CD4-positive, alpha-beta memory T cell (primary cell): Measurements from ENCODE around the gene ABCA8. TPM values are rescaled to one million over a fixed set of nuclear protein-coding genes. Genes with fewer than 3 reads are reported as not detected.

Source experiments
- CTCF ChIA-PET: fragments of 350-600 bp; sonication (Branson Sonifier 250); formaldehyde crosslinking; loops from one replicate; lab custom pipeline; 2021; ENCODE audit warnings: inconsistent platforms; ENCODE audit not compliant: partially characterized antibody; lab: Charles Lee
- POLR2A ChIA-PET: fragments of 350-600 bp; sonication (Branson Sonifier 250); formaldehyde crosslinking; loops from one replicate; lab custom pipeline; 2021; ENCODE audit not compliant: partially characterized antibody; lab: Charles Lee
- DNase-seq, 5 donors: peaks; one replicate each; pipeline versions ENCODE4 v3.0.0 to v3.0.0-alpha.2; 2020 to 2022; ENCODE audit warnings: mixed read lengths in 1 of 5
- H3K27ac ChIP-seq: one replicate; pipeline ENCODE4 v1.7.0; 2013; ENCODE audit warnings: low read depth, low read length
- H3K27me3 ChIP-seq: 2 replicates; pipeline ENCODE4 v1.7.0; 2013; ENCODE audit warnings: mild to moderate bottlenecking, low read length, moderate library complexity; ENCODE audit not compliant: insufficient read depth
- H3K36me3 ChIP-seq: 2 replicates; pipeline ENCODE4 v1.7.0; 2013; ENCODE audit warnings: mild to moderate bottlenecking, low read length, moderate library complexity; ENCODE audit not compliant: insufficient read depth
- H3K4me1 ChIP-seq: 2 replicates; pipeline ENCODE4 v1.7.0; 2013; ENCODE audit warnings: mild to moderate bottlenecking, low read length, moderate library complexity; ENCODE audit not compliant: insufficient read depth
- H3K4me3 ChIP-seq, 2 donors: one replicate each; pipeline ENCODE4 v1.7.0; 2013; ENCODE audit warnings: low read length in 2 of 2, mild to moderate bottlenecking in 1 of 2
- H3K9me3 ChIP-seq, 2 donors: one replicate each; pipeline ENCODE4 v1.7.0; 2013; ENCODE audit warnings: low read length in 2 of 2, control low read depth in 1 of 2; ENCODE audit not compliant: control insufficient read depth in 1 of 2
- H3K27ac Mint-ChIP-seq, 7 donors: one replicate each; pipeline ENCODE4 v1.8.0; 2020 to 2021; ENCODE audit warnings: mixed read lengths in 7 of 7, mild to moderate bottlenecking in 6 of 7, inconsistent platforms in 3 of 7, moderate library complexity in 3 of 7
- H3K27me3 Mint-ChIP-seq, 2 donors: one replicate each; pipeline ENCODE4 v1.8.0; 2020 to 2021; ENCODE audit warnings: mixed read lengths in 2 of 2
- H3K36me3 Mint-ChIP-seq, 2 donors: one replicate each; pipeline ENCODE4 v1.8.0; 2020 to 2021; ENCODE audit warnings: mixed read lengths in 2 of 2, inconsistent platforms in 1 of 2, mild to moderate bottlenecking in 1 of 2
- H3K4me1 Mint-ChIP-seq, 4 donors: one replicate each; pipeline ENCODE4 v1.8.0; 2020 to 2021; ENCODE audit warnings: mixed read lengths in 4 of 4, mild to moderate bottlenecking in 1 of 4
- H3K4me3 Mint-ChIP-seq, 8 donors: one replicate each; pipeline ENCODE4 v1.8.0; 2020 to 2021; ENCODE audit warnings: mixed read lengths in 8 of 8, mild to moderate bottlenecking in 7 of 8, moderate library complexity in 6 of 8, inconsistent platforms in 3 of 8
- H3K9me3 Mint-ChIP-seq, 8 donors: one replicate each; pipeline ENCODE4 v1.8.0; 2020 to 2021; ENCODE audit warnings: mixed read lengths in 8 of 8, mild to moderate bottlenecking in 5 of 8, inconsistent platforms in 3 of 8, moderate library complexity in 1 of 8
- intact Hi-C: fragments of 100-400 bp; cut with micrococcal nuclease; formaldehyde crosslinking; loops from one replicate; pipeline ENCODE4 v1.15.1; 2023
- polyA plus RNA-seq, 2 donors: library from polyadenylated mRNA; unstranded; fragments of 300-500 nt; fragmentation: Illumina TruSeq; gene quantifications; one replicate each; pipeline ENCODE4 v1.2.3, GENCODE V29; 2021
- total RNA-seq, 2 experiments: library from RNA; stranded (reverse); gene quantifications; one replicate each; pipeline ENCODE4 v1.2.3, GENCODE V29; 2021

The ABCA8 gene
- total and polyA plus RNA-seq, 4 experiments from 2014 or later = not detected

- intact Hi-C loops = no loop called here
- Mint-ChIP-seq H3K4me3 (no peak overlapping the region), H3K27me3 (peaks cover 4 to 9% of the 10 kb centered on the region in 2 donors), H3K4me1 (no peaks in the 10 kb centered on the region), H3K9me3 (peaks cover 0 to 7% (median 0%) of the 10 kb centered on the region in 8 donors), H3K27ac (no peak overlapping the region), H3K36me3 (no peaks in the 10 kb centered on the region)
- Histone ChIP-seq H3K27ac (no peak overlapping the region), H3K4me1 (no peaks in the 10 kb centered on the region), H3K27me3 (no peaks in the 10 kb centered on the region), H3K9me3 (no peaks in the 10 kb centered on the region), H3K4me3 (no peak overlapping the region), H3K36me3 (no peaks in the 10 kb centered on the region)
- ChIA-PET CTCF (no interaction called here), POLR2A (no interaction called here)
- DNase-seq = no peak
Measured at GRCh38 chr17:68942389-68942788, 12.8 kb downstream of the ABCA8 start.

- H3K27ac ChIP-seq = no peak overlapping the region
- Mint-ChIP-seq H3K9me3 (peaks cover 0 to 7% (median 0%) of the 10 kb centered on the region in 8 donors), H3K4me1 (no peaks in the 10 kb centered on the region), H3K4me3 (no peak overlapping the region), H3K36me3 (no peaks in the 10 kb centered on the region), H3K27me3 (peaks cover 4 to 9% of the 10 kb centered on the region in 2 donors), H3K27ac (no peak overlapping the region)
- H3K9me3 ChIP-seq = no peaks in the 10 kb centered on the region
- intact Hi-C loops = no loop called here
- POLR2A ChIA-PET = no interaction called here
- H3K4me3 ChIP-seq = no peak overlapping the region
- H3K36me3 ChIP-seq = no peaks in the 10 kb centered on the region
- CTCF ChIA-PET = no interaction called here
- no peak for DNase-seq
- no peaks in the 10 kb centered on the region for H3K27me3 ChIP-seq
- H3K4me1 ChIP-seq = no peaks in the 10 kb centered on the region
Measured at GRCh38 chr17:68941761-68942160, 13.4 kb downstream of the ABCA8 start.

- Histone ChIP-seq H3K4me1 (no peaks in the 10 kb centered on the region), H3K9me3 (no peaks in the 10 kb centered on the region), H3K4me3 (no peak overlapping the region), H3K27ac (no peak overlapping the region), H3K36me3 (no peaks in the 10 kb centered on the region), H3K27me3 (no peaks in the 10 kb centered on the region)
- H3K27me3 Mint-ChIP-seq = peaks cover 3% of the 10 kb centered on the region in 2 donors
- H3K36me3 Mint-ChIP-seq = no peaks in the 10 kb centered on the region
- H3K4me1 Mint-ChIP-seq = no peaks in the 10 kb centered on the region
- intact Hi-C loops = no loop called here
- peaks cover 0 to 3% (median 0%) of the 10 kb centered on the region in 8 donors for H3K9me3 Mint-ChIP-seq
- no peak overlapping the region for H3K27ac Mint-ChIP-seq
- POLR2A ChIA-PET = no interaction called here
- H3K4me3 Mint-ChIP-seq = no peak overlapping the region
- CTCF ChIA-PET = no interaction called here
- no peak for DNase-seq
Measured at GRCh38 chr17:68939195-68939594, 16.0 kb downstream of the ABCA8 start.

GRCh38 chr17:68937890-68938514 lies 17.2 kb downstream of the ABCA8 start:
- peaks cover 0 to 3% of the 10 kb centered on the region in 2 donors for H3K27me3 Mint-ChIP-seq
- no peaks in the 10 kb centered on the region for H3K36me3 ChIP-seq
- no peak for DNase-seq
- no peak overlapping the region for H3K27ac Mint-ChIP-seq
- H3K4me1 Mint-ChIP-seq = no peaks in the 10 kb centered on the region
- POLR2A ChIA-PET = no interaction called here
- H3K9me3 ChIP-seq = no peaks in the 10 kb centered on the region
- CTCF ChIA-PET = no interaction called here
- H3K36me3 Mint-ChIP-seq = no peaks in the 10 kb centered on the region
- no peak overlapping the region for H3K27ac ChIP-seq
- no peaks in the 10 kb centered on the region for H3K27me3 ChIP-seq
- no peak overlapping the region for H3K4me3 Mint-ChIP-seq
- intact Hi-C loops = no loop called here
- peaks cover 0 to 2% (median 0%) of the 10 kb centered on the region in 8 donors for H3K9me3 Mint-ChIP-seq
- H3K4me1 ChIP-seq = no peaks in the 10 kb centered on the region
- H3K4me3 ChIP-seq = no peak overlapping the region

- H3K27ac ChIP-seq = no peak overlapping the region
- POLR2A ChIA-PET = no interaction called here
- H3K9me3 ChIP-seq = no peaks in the 10 kb centered on the region
- H3K36me3 ChIP-seq = no peaks in the 10 kb centered on the region
- H3K27me3 ChIP-seq = no peaks in the 10 kb centered on the region
- peaks cover 0 to 5% (median 0%) of the 10 kb centered on the region in 8 donors for H3K9me3 Mint-ChIP-seq
- CTCF ChIA-PET = no interaction called here
- no peak for DNase-seq
- H3K4me3 ChIP-seq = no peak overlapping the region
- H3K27me3 Mint-ChIP-seq = peaks cover 0 to 2% of the 10 kb centered on the region in 2 donors
- intact Hi-C loops = no loop called here
- no peaks in the 10 kb centered on the region for H3K4me1 Mint-ChIP-seq
- no peaks in the 10 kb centered on the region for H3K4me1 ChIP-seq
- H3K36me3 Mint-ChIP-seq = no peaks in the 10 kb centered on the region
- no peak overlapping the region for H3K27ac Mint-ChIP-seq
- H3K4me3 Mint-ChIP-seq = no peak overlapping the region
Measured at GRCh38 chr17:68927516-68927915, 27.7 kb downstream of the ABCA8 start.

- intact Hi-C loops = no loop called here
- no peak for DNase-seq
- Mint-ChIP-seq H3K4me1 (no peaks in the 10 kb centered on the region), H3K9me3 (peaks cover 0 to 3% (median under 1%) of the 10 kb centered on the region in 8 donors), H3K27ac (no peak overlapping the region), H3K27me3 (peaks cover 0 to 3% of the 10 kb centered on the region in 2 donors), H3K36me3 (no peaks in the 10 kb centered on the region), H3K4me3 (no peak overlapping the region)
- H3K27ac ChIP-seq = no peak overlapping the region
- ChIA-PET CTCF (no interaction called here), POLR2A (no interaction called here)
- H3K4me3 ChIP-seq = no peak overlapping the region
- no peaks in the 10 kb centered on the region for H3K9me3 ChIP-seq
- no peaks in the 10 kb centered on the region for H3K4me1 ChIP-seq
- no peaks in the 10 kb centered on the region for H3K27me3 ChIP-seq
- H3K36me3 ChIP-seq = no peaks in the 10 kb centered on the region
Measured at GRCh38 chr17:68924793-68925720, 30.1 kb downstream of the ABCA8 start.

GRCh38 chr17:68910789-68911431 lies 44.3 kb downstream of the ABCA8 start:
- POLR2A ChIA-PET = no interaction called here
- Histone ChIP-seq H3K4me1 (no peaks in the 10 kb centered on the region), H3K27me3 (no peaks in the 10 kb centered on the region), H3K9me3 (no peaks in the 10 kb centered on the region), H3K36me3 (no peaks in the 10 kb centered on the region), H3K4me3 (no peak overlapping the region), H3K27ac (no peak overlapping the region)
- peak in 1 of 5 donors; percentile 19 for DNase-seq
- Mint-ChIP-seq H3K36me3 (no peaks in the 10 kb centered on the region), H3K27me3 (peaks cover 0 to 2% of the 10 kb centered on the region in 2 donors), H3K4me1 (no peaks in the 10 kb centered on the region), H3K4me3 (no peak overlapping the region), H3K27ac (no peak overlapping the region), H3K9me3 (peaks cover 0 to 10% (median 2%) of the 10 kb centered on the region in 8 donors)
- intact Hi-C loops = no loop called here
- CTCF ChIA-PET = no interaction called here
